ENCODE results near the gene NACA.

Gene NACA

DNA sequence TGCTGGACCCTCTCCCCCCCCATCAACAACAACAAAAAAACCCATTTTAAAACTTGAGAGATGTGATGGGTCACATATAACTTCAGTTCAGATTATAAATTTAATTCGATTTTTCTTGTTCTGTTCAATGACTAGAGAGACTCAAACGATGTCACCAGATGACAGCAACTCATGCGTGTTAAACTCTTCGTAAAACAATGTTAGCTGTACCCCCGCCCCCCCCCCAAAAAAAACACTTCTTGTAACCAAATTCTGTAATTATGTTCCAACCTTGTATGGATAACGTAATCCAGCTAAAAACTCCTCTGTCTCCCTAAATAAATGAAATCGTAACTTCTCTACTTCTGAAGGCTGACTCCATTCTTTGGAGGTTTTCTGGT, 614 bp upstream of the NACA start:
- TF ChIP-seq, protein P1, sequence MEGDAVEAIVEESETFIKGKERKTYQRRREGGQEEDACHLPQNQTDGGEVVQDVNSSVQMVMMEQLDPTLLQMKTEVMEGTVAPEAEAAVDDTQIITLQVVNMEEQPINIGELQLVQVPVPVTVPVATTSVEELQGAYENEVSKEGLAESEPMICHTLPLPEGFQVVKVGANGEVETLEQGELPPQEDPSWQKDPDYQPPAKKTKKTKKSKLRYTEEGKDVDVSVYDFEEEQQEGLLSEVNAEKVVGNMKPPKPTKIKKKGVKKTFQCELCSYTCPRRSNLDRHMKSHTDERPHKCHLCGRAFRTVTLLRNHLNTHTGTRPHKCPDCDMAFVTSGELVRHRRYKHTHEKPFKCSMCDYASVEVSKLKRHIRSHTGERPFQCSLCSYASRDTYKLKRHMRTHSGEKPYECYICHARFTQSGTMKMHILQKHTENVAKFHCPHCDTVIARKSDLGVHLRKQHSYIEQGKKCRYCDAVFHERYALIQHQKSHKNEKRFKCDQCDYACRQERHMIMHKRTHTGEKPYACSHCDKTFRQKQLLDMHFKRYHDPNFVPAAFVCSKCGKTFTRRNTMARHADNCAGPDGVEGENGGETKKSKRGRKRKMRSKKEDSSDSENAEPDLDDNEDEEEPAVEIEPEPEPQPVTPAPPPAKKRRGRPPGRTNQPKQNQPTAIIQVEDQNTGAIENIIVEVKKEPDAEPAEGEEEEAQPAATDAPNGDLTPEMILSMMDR (IDR thresholded peaks at IDR 0.05): no peak
- no peak for DNase-seq
- peaks cover 45% of the 10 kb centered on the region for H3K36me3 Mint-ChIP-seq (ENCODE audit: low read depth)
- peak overlapping the region; percentile 99 for H3K4me3 Mint-ChIP-seq
- H3K27me3 Mint-ChIP-seq (ENCODE audit: low read depth, poor library complexity): peaks cover 4% of the 10 kb centered on the region
- no peaks in the 10 kb centered on the region for H3K9me3 Mint-ChIP-seq
- H3K4me1 Mint-ChIP-seq: peaks cover 44% of the 10 kb centered on the region
- H3K27ac Mint-ChIP-seq: peak overlapping the region; percentile 100

DNA sequence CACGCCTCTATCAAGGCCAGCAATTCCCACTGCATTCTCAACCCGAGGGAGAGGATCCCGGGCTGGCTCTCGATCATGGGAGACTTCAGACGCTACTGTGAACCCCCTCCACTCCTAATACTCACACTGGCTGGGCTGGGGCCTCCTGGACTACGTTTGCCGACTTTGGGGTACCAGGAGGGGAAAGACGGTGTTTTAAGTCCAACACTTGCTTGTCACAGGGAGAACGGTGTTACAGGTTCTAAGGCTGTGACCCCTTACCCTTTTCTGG, 463 bp downstream of the NACA start:
- TF ChIP-seq, protein P1 (IDR thresholded peaks at IDR 0.05): no peak
- Mint-ChIP-seq H3K36me3 (ENCODE audit: low read depth) (peaks cover 49% of the 10 kb centered on the region), H3K4me1 (peaks cover 55% of the 10 kb centered on the region), H3K4me3 (peak overlapping the region; percentile 99), H3K9me3 (no peaks in the 10 kb centered on the region), H3K27me3 (ENCODE audit: low read depth, poor library complexity) (peaks cover 4% of the 10 kb centered on the region), H3K27ac (peak overlapping the region; percentile 100)
- DNase-seq: no peak

GRCh38 chr12:56723889-56724700, 1.0 kb downstream of the NACA start:
- Mint-ChIP-seq H3K27me3 (ENCODE audit: low read depth, poor library complexity) (peaks cover 4% of the 10 kb centered on the region), H3K4me3 (peak overlapping the region; percentile 99), H3K36me3 (ENCODE audit: low read depth) (peaks cover 51% of the 10 kb centered on the region), H3K27ac (peak overlapping the region; percentile 100), H3K4me1 (peaks cover 60% of the 10 kb centered on the region), H3K9me3 (no peaks in the 10 kb centered on the region)
- no peak for DNase-seq
- TF ChIP-seq, protein P1 (IDR thresholded peaks at IDR 0.05): no peak

DNA sequence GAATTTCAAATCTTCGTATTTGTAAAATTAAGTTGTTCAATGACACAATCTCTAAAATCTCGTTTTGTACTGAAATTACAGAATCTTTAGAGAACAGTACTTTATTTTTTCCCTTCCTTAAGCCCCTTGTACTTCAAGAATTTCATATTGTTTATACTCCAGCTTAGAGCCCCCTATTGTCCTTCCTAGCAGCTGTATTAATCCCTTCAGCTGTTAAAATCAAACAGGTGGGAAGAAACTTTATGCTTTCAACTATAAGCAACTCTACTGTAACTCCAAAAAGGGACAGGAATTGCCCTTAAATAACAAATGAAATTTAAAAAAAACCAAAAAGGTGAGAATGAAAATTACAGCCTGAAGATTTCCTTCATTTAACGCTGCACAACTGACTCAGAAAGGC, 1.7 kb downstream of the NACA start:
- Mint-ChIP-seq H3K4me3 (peak overlapping the region; percentile 99), H3K36me3 (ENCODE audit: low read depth) (peaks cover 53% of the 10 kb centered on the region), H3K27me3 (ENCODE audit: low read depth, poor library complexity) (peaks cover 4% of the 10 kb centered on the region), H3K27ac (no peak overlapping the region), H3K9me3 (no peaks in the 10 kb centered on the region), H3K4me1 (peaks cover 67% of the 10 kb centered on the region)
- TF ChIP-seq, protein P1 (IDR thresholded peaks at IDR 0.05): no peak
- DNase-seq: no peak

DNA sequence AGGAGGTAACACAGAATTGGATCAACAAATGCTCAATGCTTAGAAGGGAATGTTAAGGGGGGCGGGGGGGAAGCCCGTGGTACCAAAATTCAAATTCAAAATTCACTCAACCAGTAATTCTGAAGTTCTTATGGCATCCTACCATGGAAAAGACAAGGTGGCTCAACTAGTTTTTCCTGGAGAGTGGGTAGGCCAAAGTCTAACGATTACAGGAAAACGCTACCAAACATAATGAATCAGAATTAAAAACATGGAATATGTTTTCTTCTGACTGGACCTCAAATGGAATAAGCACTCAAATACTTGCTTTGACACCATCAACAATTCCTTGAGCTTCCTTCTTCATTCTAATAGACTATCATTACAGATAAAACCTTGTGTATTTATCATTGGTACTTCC, 2.3 kb downstream of the NACA start:
- H3K36me3 Mint-ChIP-seq (ENCODE audit: low read depth): peaks cover 49% of the 10 kb centered on the region
- H3K9me3 Mint-ChIP-seq: no peaks in the 10 kb centered on the region
- peak overlapping the region; percentile 52 for H3K27ac Mint-ChIP-seq
- TF ChIP-seq, protein P1 (IDR thresholded peaks at IDR 0.05): no peak
- DNase-seq: no peak
- peak overlapping the region; percentile 99 for H3K4me3 Mint-ChIP-seq
- H3K4me1 Mint-ChIP-seq: peaks cover 67% of the 10 kb centered on the region
- peaks cover 4% of the 10 kb centered on the region for H3K27me3 Mint-ChIP-seq (ENCODE audit: low read depth, poor library complexity)

- DNase-seq: no peak
- TF ChIP-seq, protein P1 (IDR thresholded peaks at IDR 0.05): no peak
- peaks cover 47% of the 10 kb centered on the region for H3K36me3 Mint-ChIP-seq (ENCODE audit: low read depth)
- peak overlapping the region; percentile 17 for H3K27ac Mint-ChIP-seq
- H3K4me3 Mint-ChIP-seq: peak overlapping the region; percentile 99
- H3K9me3 Mint-ChIP-seq: no peaks in the 10 kb centered on the region
- H3K4me1 Mint-ChIP-seq: peaks cover 72% of the 10 kb centered on the region
- peaks cover 4% of the 10 kb centered on the region for H3K27me3 Mint-ChIP-seq (ENCODE audit: low read depth, poor library complexity)
These were observed 3.4 kb downstream of the NACA start for GRCh38 chr12:56721721-56722120.

Measured in nephron progenitor cell (in vitro differentiated cells).